GM12864 (cell line): ENCODE results near the gene ZNF577.

Source experiments
- DNase-seq: peaks from one replicate; pipeline ENCODE4 v3.0.0-alpha.2; 2011; ENCODE audit warnings: low read depth
- H3K4me3 ChIP-seq: 2 replicates; pipeline ENCODE4 v1.5.1; 2011; ENCODE audit warnings: mild to moderate bottlenecking, low read depth, low read length, control low read depth
- CTCF ChIP-seq: IDR thresholded peaks from 2 replicates; pipeline ENCODE4 v1.5.1; 2011; ENCODE audit warnings: low read depth, mild to moderate bottlenecking, moderate library complexity, low read length, control low read depth, inconsistent platforms; ENCODE audit errors: missing control alignments

The ZNF577 gene

GRCh38 chr19:51887522-51888498, at the start of gene ZNF577:
TSS of gene ZNF577 (minus strand) at chr19:51887951. CDS start at chr19:51880382, 7,569 bp downstream.
- no peak within 1 kb of the TSS for H3K4me3 ChIP-seq
- DNase-seq, result no peak
- TF ChIP-seq CTCF, result no peak

GRCh38 chr19:51931921-51932320, 44.2 kb upstream of the ZNF577 start:
- TF ChIP-seq CTCF, result no peak
- DNase-seq, result no peak
- no peak overlapping the region for H3K4me3 ChIP-seq

- H3K4me3 ChIP-seq, result peak overlapping the region; percentile 64
- no peak for DNase-seq
- no peak for TF ChIP-seq CTCF
These were observed 40.1 kb upstream of the ZNF577 start for GRCh38 chr19:51927859-51928258.

GRCh38 chr19:51926784-51927741, 39.3 kb upstream of the ZNF577 start, which contains the start of gene ZNF613:
TSS of gene ZNF613 (plus strand) at chr19:51927472. CDS start at chr19:51936221, 8,749 bp downstream.
- peak; percentile 93 for DNase-seq
- TF ChIP-seq CTCF, result peak; percentile 25
- peak within 1 kb of the TSS; percentile 64 for H3K4me3 ChIP-seq

GRCh38 chr19:51926426-51926783, 38.7 kb upstream of the ZNF577 start:
- no peak for TF ChIP-seq CTCF
- H3K4me3 ChIP-seq, result peak overlapping the region; percentile 64
- DNase-seq, result no peak

- DNase-seq, result no peak
- H3K4me3 ChIP-seq, result no peak overlapping the region
- no peak for TF ChIP-seq CTCF
These were observed 34.2 kb upstream of the ZNF577 start for GRCh38 chr19:51921949-51922348.
